Peyer's patch (tissue), 4 donors: ENCODE measurements around the gene DHX8. TPM values are rescaled to one million over a fixed set of nuclear protein-coding genes. Genes with fewer than 3 reads are reported as not detected.

Experiments used
- DNase-seq, 3 donors: peaks; one replicate each; pipeline ENCODE4 v3.0.0-alpha.2; 2017 to 2019
- H3K27ac ChIP-seq, 4 donors: fragments of 200-600 bp; sonication (generic); one replicate each; pipeline ENCODE4 v1.5.1; 2016 to 2019
- H3K27me3 ChIP-seq, 2 donors: fragments of 200-600 bp; sonication (generic); one replicate each; pipeline ENCODE4 v1.5.1; 2019
- H3K36me3 ChIP-seq, 3 donors: fragments of 200-600 bp; sonication (generic); one replicate each; pipeline ENCODE4 v1.5.1; 2016 to 2019
- H3K4me1 ChIP-seq, 4 donors: fragments of 200-600 bp; sonication (generic); one replicate each; pipeline ENCODE4 v1.5.1; 2016 to 2019
- H3K4me3 ChIP-seq, 4 donors: fragments of 200-600 bp; sonication (generic); 1 replicate in 3 of 4; 2 replicates in 1 of 4; pipeline ENCODE4 v1.5.1; 2016 to 2019; ENCODE audit warnings: mild to moderate bottlenecking in 1 of 4
- H3K9me3 ChIP-seq, 4 donors: fragments of 200-600 bp; sonication (generic); one replicate each; pipeline ENCODE4 v1.5.1; 2016 to 2019; ENCODE audit warnings: mild to moderate bottlenecking in 1 of 4
- CTCF ChIP-seq, 6 experiments: fragments of 450-650 bp in 4 of 6; fragments of 200-600 bp in 2 of 6; sonication (generic) in 1 of 6; IDR thresholded peaks; one replicate each; pipeline ENCODE4 v1.5.1; 2017 to 2019; ENCODE audit warnings: antibody characterized with exemption in 6 of 6, mild to moderate bottlenecking in 3 of 6, moderate library complexity in 1 of 6
- POLR2A ChIP-seq, 2 donors: fragments of 450-650 bp; IDR thresholded peaks; one replicate each; pipeline ENCODE4 v1.5.1; 2017; ENCODE audit warnings: antibody characterized with exemption in 2 of 2, mild to moderate bottlenecking in 2 of 2, moderate library complexity in 2 of 2
- total RNA-seq, 4 donors: library from RNA; depleted of rRNA; stranded (reverse); fragments of >200 nt; gene quantifications; one replicate each; pipeline ENCODE4 v1.1.0, GENCODE V29; 2016

Gene DHX8
- total RNA-seq, 4 donors from 2014 or later, result 48.9 to 60.4 (median 54.0) TPM

- Histone ChIP-seq H3K36me3 (no peaks in the 10 kb centered on the region), H3K4me1 (no peaks in the 10 kb centered on the region), H3K27me3 (no peaks in the 10 kb centered on the region), H3K27ac (no peak overlapping the region), H3K4me3 (no peak overlapping the region), H3K9me3 (no peaks in the 10 kb centered on the region)
- TF ChIP-seq CTCF (IDR thresholded peaks at IDR 0.05) (no peak), POLR2A (IDR thresholded peaks at IDR 0.05) (no peak)
- no peak for DNase-seq
Observed at GRCh38 chr17:43465049-43465448, 18.7 kb upstream of the DHX8 start.

- TF ChIP-seq CTCF (IDR thresholded peaks at IDR 0.05) (no peak), POLR2A (IDR thresholded peaks at IDR 0.05) (no peak)
- no peak for DNase-seq
- H3K27me3 ChIP-seq, result no peaks in the 10 kb centered on the region
- H3K4me1 ChIP-seq, result no peaks in the 10 kb centered on the region
- H3K4me3 ChIP-seq, result no peak overlapping the region
- no peaks in the 10 kb centered on the region for H3K9me3 ChIP-seq
- no peak overlapping the region for H3K27ac ChIP-seq
- H3K36me3 ChIP-seq, result no peaks in the 10 kb centered on the region
Observed at GRCh38 chr17:43467981-43468581, 15.7 kb upstream of the DHX8 start.

GRCh38 chr17:43468691-43469139 lies 15.1 kb upstream of the DHX8 start:
- H3K36me3 ChIP-seq, result no peaks in the 10 kb centered on the region
- TF ChIP-seq POLR2A (IDR thresholded peaks at IDR 0.05), result no peak
- TF ChIP-seq CTCF (IDR thresholded peaks at IDR 0.05), result no peak
- no peaks in the 10 kb centered on the region for H3K4me1 ChIP-seq
- H3K27me3 ChIP-seq, result no peaks in the 10 kb centered on the region
- no peaks in the 10 kb centered on the region for H3K9me3 ChIP-seq
- no peak overlapping the region for H3K27ac ChIP-seq
- DNase-seq, result no peak
- no peak overlapping the region for H3K4me3 ChIP-seq

- Histone ChIP-seq H3K4me1 (no peaks in the 10 kb centered on the region), H3K36me3 (no peaks in the 10 kb centered on the region), H3K27me3 (no peaks in the 10 kb centered on the region), H3K9me3 (no peaks in the 10 kb centered on the region), H3K4me3 (no peak overlapping the region), H3K27ac (no peak overlapping the region)
- TF ChIP-seq CTCF (IDR thresholded peaks at IDR 0.05) (no peak), POLR2A (IDR thresholded peaks at IDR 0.05) (no peak)
- DNase-seq, result no peak
Observed at GRCh38 chr17:43469145-43469544, 14.6 kb upstream of the DHX8 start.

DNA sequence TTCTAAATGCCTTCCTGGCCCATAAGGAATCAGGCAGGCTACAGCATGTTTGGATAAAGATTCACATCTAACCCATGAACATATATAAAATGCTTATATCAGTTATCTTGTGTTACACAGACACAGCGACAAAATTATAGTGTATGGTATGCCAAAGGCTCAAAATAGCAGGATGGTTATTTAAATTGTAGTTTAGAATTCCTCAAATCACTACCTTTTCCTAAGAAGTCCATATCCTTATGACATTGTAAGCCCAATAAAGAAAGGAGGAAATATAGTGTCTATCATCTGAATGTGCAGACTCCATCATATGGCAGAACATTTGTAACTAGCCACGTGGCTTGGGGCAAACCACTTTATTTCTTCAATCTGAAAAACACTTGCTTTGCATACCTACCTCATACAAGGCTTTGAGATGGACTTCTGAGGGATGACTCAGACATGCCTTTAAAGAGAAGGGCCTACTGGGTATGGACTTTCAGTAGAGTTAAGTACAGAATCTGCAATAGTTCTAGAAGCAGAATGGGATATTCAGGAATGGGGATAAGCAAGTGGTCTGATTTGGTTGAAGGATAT lies 12.1 kb upstream of the DHX8 start:
- no peaks in the 10 kb centered on the region for H3K9me3 ChIP-seq
- no peak overlapping the region for H3K27ac ChIP-seq
- H3K4me1 ChIP-seq, result no peaks in the 10 kb centered on the region
- TF ChIP-seq CTCF (IDR thresholded peaks at IDR 0.05) (no peak), POLR2A (IDR thresholded peaks at IDR 0.05) (no peak)
- no peak overlapping the region for H3K4me3 ChIP-seq
- no peaks in the 10 kb centered on the region for H3K36me3 ChIP-seq
- H3K27me3 ChIP-seq, result no peaks in the 10 kb centered on the region
- no peak for DNase-seq
